BE2C (cell line): Measurements from ENCODE around the gene ZNF469.

Experiments used
- DNase-seq: peaks from one replicate; pipeline ENCODE4 v3.0.0-alpha.2; 2020
- H3K27me3 ChIP-seq: fragments of 250-450 bp; sonication (Bioruptor Pico); 2 replicates; pipeline ENCODE4 v1.5.1; 2020; ENCODE audit warnings: mild to moderate bottlenecking
- H3K36me3 ChIP-seq: fragments of 250-450 bp; sonication (Bioruptor Pico); 2 replicates; pipeline ENCODE4 v1.5.1; 2020; ENCODE audit warnings: mild to moderate bottlenecking
- H3K4me1 ChIP-seq: fragments of 250-450 bp; sonication (Bioruptor Pico); 2 replicates; pipeline ENCODE4 v1.5.1; 2020
- H3K4me3 ChIP-seq: 2 replicates; pipeline ENCODE4 v1.5.1; 2011; ENCODE audit warnings: low read depth, low read length
- H3K9me3 ChIP-seq: fragments of 250-450 bp; sonication (Bioruptor Pico); 2 replicates; pipeline ENCODE4 v1.5.1; 2020
- TF ChIP-seq, protein P1 (sequence below): IDR thresholded peaks from 2 replicates; pipeline ENCODE4 v1.5.1; 2012; ENCODE audit warnings: mild to moderate bottlenecking, low read depth, low read length

ZNF469 gene

DNA sequence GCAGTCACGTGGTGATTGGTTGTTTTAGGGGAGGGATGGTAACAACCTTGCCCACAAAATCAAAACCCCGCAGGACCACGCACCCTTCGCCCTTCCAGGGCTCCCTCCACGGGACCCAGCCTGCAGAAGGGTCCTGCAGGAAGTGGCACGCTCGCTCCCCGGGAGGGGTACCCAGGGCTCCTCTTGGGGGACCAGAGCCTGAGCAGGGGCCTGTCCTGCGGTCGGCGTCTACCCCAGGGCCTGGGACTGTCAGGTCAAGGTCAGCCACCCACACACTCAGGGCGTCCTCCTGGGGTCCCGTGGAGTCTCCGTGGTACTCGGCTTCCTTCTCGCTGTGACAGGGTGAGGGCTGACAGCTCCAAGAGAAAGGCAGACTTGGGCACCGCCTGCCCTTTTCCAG, 33.9 kb downstream of the ZNF469 start:
- TF ChIP-seq, protein P1, sequence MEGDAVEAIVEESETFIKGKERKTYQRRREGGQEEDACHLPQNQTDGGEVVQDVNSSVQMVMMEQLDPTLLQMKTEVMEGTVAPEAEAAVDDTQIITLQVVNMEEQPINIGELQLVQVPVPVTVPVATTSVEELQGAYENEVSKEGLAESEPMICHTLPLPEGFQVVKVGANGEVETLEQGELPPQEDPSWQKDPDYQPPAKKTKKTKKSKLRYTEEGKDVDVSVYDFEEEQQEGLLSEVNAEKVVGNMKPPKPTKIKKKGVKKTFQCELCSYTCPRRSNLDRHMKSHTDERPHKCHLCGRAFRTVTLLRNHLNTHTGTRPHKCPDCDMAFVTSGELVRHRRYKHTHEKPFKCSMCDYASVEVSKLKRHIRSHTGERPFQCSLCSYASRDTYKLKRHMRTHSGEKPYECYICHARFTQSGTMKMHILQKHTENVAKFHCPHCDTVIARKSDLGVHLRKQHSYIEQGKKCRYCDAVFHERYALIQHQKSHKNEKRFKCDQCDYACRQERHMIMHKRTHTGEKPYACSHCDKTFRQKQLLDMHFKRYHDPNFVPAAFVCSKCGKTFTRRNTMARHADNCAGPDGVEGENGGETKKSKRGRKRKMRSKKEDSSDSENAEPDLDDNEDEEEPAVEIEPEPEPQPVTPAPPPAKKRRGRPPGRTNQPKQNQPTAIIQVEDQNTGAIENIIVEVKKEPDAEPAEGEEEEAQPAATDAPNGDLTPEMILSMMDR: no peak
- Histone ChIP-seq H3K4me1 (no peaks in the 10 kb centered on the region), H3K27me3 (no peaks in the 10 kb centered on the region), H3K9me3 (no peaks in the 10 kb centered on the region), H3K36me3 (no peaks in the 10 kb centered on the region), H3K4me3 (no peak overlapping the region)
- no peak for DNase-seq

DNA sequence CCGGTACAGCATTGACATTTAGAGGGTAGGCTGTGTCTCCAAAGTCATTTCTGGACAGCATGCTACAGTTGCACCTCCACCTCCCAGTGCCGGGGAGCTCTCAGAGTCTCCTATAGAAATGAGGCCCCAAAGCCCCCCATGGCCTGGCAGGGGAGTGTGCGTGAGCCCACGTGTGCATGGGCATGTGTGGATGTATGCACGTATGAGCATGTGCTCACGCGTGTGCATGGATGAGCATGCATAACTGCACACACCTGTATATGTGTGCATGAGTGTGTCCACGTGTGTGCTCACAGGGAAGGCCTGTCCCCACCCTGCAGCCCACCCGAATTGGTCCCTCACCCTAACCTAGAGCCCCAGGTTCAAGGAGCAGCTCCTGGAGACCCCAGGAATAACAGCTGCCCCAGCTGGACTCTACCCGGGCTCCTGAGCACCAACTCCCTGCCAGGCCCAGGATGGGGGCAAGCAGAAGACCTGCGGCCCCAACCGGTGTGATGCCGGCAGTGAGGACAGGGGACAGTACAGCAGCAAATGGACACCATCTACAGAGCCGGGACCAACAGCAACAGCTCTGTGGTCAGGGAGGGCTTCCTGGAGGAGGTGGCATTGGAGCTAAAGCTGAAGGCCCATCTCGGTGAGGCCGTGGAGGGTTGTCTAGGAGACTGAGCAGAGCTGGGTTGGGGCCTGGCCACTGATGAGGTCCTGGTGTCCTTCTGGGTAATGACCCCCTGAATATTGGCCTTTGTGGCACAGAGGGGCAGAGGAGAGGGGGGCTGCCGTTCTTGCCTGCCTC, 35.1 kb downstream of the ZNF469 start:
- DNase-seq: no peak
- TF ChIP-seq, protein P1: no peak
- H3K9me3 ChIP-seq: no peaks in the 10 kb centered on the region
- no peaks in the 10 kb centered on the region for H3K27me3 ChIP-seq
- H3K36me3 ChIP-seq: no peaks in the 10 kb centered on the region
- no peaks in the 10 kb centered on the region for H3K4me1 ChIP-seq
- no peak overlapping the region for H3K4me3 ChIP-seq

DNA sequence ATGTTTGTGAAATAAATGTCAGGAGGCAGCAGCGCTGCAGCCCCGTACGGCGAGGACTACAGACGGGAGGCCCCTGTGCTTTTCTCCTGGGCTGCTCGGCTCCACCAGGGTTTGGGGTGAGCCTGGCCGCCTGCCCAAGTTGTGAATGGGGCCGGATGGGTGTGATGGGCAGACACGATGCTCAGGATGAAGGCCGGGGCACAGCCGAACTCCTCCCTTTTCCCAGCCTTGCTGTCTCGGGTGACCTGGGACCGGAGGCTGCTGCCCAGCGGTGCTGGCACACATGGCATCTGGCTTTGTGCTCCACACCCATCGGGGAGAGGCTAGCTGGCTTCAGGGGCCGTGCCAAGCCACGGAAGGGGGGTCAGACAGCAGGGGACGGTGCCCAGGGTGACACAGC, 36.1 kb downstream of the ZNF469 start:
- TF ChIP-seq, protein P1: no peak
- Histone ChIP-seq H3K4me3 (no peak overlapping the region), H3K9me3 (no peaks in the 10 kb centered on the region), H3K27me3 (no peaks in the 10 kb centered on the region), H3K4me1 (no peaks in the 10 kb centered on the region), H3K36me3 (no peaks in the 10 kb centered on the region)
- no peak for DNase-seq

DNA sequence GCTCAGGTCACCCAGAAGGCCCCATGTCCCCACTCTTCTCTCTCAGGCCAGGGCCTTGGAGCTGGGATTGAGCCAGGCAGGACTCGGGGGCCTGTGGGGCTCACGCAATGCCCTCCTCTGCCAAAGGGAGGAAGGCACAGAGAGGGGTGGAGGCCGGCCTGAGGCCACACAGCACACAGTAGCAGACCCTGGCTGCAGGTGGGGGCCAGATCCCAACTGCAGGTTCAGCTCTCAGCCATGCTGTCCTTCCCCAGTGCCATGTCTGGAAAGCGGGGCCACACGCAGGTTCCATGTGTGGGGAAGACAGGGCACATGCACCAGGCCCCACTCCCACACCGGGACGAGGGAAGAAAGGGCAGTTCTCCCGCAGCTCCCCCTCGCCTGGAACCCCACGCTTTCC, 37.0 kb downstream of the ZNF469 start:
- Histone ChIP-seq H3K27me3 (no peaks in the 10 kb centered on the region), H3K4me3 (no peak overlapping the region), H3K4me1 (no peaks in the 10 kb centered on the region), H3K9me3 (no peaks in the 10 kb centered on the region), H3K36me3 (no peaks in the 10 kb centered on the region)
- TF ChIP-seq, protein P1: no peak
- DNase-seq: no peak

DNA sequence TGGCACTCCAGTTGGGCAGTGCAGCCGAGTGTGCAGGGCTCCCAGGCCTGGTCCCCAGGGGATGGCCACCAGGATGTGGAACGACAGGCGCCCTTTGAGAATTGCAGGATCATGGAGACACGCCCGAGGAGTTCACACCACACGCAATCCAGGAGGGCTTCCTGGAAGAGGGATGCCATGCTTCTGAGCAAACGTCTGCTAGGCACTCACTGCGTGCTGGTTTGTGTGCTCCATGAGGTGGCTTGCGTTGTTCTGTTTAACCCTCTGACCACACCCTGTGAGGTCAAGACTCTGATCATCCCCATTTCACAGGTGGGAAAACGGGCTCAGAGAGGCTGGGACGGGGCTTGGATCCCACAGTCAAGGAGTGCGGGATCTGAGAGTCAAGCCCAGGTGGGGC, 37.7 kb downstream of the ZNF469 start:
- H3K4me1 ChIP-seq: no peaks in the 10 kb centered on the region
- no peaks in the 10 kb centered on the region for H3K36me3 ChIP-seq
- H3K27me3 ChIP-seq: no peaks in the 10 kb centered on the region
- no peaks in the 10 kb centered on the region for H3K9me3 ChIP-seq
- H3K4me3 ChIP-seq: no peak overlapping the region
- TF ChIP-seq, protein P1: no peak
- DNase-seq: no peak

DNA sequence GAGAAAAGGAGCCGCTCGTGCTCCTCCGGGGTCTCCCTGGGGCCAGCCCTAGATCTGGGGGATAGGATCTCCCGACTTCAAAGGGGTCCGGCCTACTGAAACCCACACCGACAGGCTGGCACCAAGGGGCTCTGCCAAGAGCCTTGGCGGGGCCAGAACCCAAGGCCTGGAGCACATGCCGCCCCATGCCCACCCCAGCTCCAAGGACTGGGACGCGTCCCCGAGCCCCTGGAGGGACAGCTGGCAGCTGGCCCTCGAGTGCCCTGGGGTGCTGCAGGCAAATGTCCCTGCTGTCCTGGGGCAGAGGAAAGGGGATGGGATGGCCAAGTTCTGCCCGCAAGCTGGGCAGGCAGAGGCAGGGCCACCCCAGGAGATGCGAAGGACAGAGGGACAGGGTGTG, 38.5 kb downstream of the ZNF469 start:
- Histone ChIP-seq H3K9me3 (no peaks in the 10 kb centered on the region), H3K36me3 (no peaks in the 10 kb centered on the region), H3K4me3 (no peak overlapping the region), H3K27me3 (no peaks in the 10 kb centered on the region), H3K4me1 (no peaks in the 10 kb centered on the region)
- no peak for DNase-seq
- TF ChIP-seq, protein P1: no peak
